Neural progenitor cell (in vitro differentiated cells): Measurements from ENCODE around the gene TMSB15A.

Source experiments
- CTCF ChIP-seq: fragments of 200-600 bp; sonication (generic); IDR thresholded peaks from 2 replicates; pipeline ENCODE4 v1.5.1; 2017; ENCODE audit warnings: antibody characterized with exemption, mild to moderate bottlenecking
- EZH2 ChIP-seq: fragments of 200-600 bp; sonication (generic); IDR thresholded peaks from 2 replicates; pipeline ENCODE4 v1.6.1; 2017; ENCODE audit warnings: antibody characterized with exemption, mild to moderate bottlenecking, moderate library complexity

GRCh38 chrX:102546828-102547493 lies 30.4 kb upstream of the TMSB15A start:
- TF ChIP-seq CTCF (no peak), EZH2 (no peak)
